Lower lobe of right lung (tissue), 2 donors: ENCODE measurements around the gene DDX19B. TPM values are rescaled to one million over a fixed set of nuclear protein-coding genes. Genes with fewer than 3 reads are reported as not detected.

ENCODE experiments used
- ATAC-seq, 2 donors: fragments of 200-7000 bp; cut with Tn5 transposase; one replicate each; pipeline ENCODE4 v1.9.1; 2020 to 2022; ENCODE audit warnings: mild to moderate bottlenecking in 2 of 2, moderate library complexity in 2 of 2
- DNase-seq: peaks from one replicate; pipeline ENCODE4 v3.0.0-alpha.2; 2020
- H3K27ac ChIP-seq: fragments of 200-600 bp; one replicate; pipeline ENCODE4 v1.8.0; 2022
- H3K27me3 ChIP-seq: fragments of 200-600 bp; one replicate; pipeline ENCODE4 v1.8.0; 2022; ENCODE audit warnings: low read depth
- H3K36me3 ChIP-seq: fragments of 200-600 bp; one replicate; pipeline ENCODE4 v1.8.0; 2022; ENCODE audit warnings: mild to moderate bottlenecking
- H3K4me1 ChIP-seq: fragments of 200-600 bp; one replicate; pipeline ENCODE4 v1.8.0; 2022
- H3K4me3 ChIP-seq: fragments of 200-600 bp; one replicate; pipeline ENCODE4 v1.8.0; 2022; ENCODE audit warnings: mild to moderate bottlenecking
- H3K9me3 ChIP-seq: fragments of 200-600 bp; one replicate; pipeline ENCODE4 v1.8.0; 2022
- CTCF ChIP-seq: fragments of 200-600 bp; IDR thresholded peaks from one replicate; pipeline ENCODE4 v1.8.0; 2022; ENCODE audit warnings: antibody characterized with exemption, mild to moderate bottlenecking
- intact Hi-C: fragments of 100-400 bp; cut with DNase I; formaldehyde crosslinking; loops from one replicate; pipeline ENCODE4 v1.11.0; 2022
- total RNA-seq: library from RNA; stranded (reverse); fragmentation: NEBNext Ultra II Directional; extraction: Animal tissue kit (Norgen Biotek cat#: 25700); gene quantifications from one replicate; pipeline ENCODE4 v1.2.1, GENCODE V29; 2021
- donor health status: DM: no; HTN: yes; CAD: no; lungs with severe emphysema.

The DDX19B gene
- total RNA-seq, 1 donor from 2014 or later: 28.3 TPM

GRCh38 chr16:70337814-70338213 lies 38.8 kb downstream of the DDX19B start:
- Histone ChIP-seq H3K36me3 (peaks cover 36% of the 10 kb centered on the region), H3K4me3 (no peak overlapping the region), H3K27ac (no peak overlapping the region), H3K4me1 (no peaks in the 10 kb centered on the region), H3K9me3 (no peaks in the 10 kb centered on the region), H3K27me3 (no peaks in the 10 kb centered on the region)
- no peak for TF ChIP-seq CTCF
- DNase-seq: no peak
- intact Hi-C loops: no loop called here
- no peak for ATAC-seq

GRCh38 chr16:70341600-70341999 lies 42.6 kb downstream of the DDX19B start:
- no peak overlapping the region for H3K27ac ChIP-seq
- intact Hi-C loops: no loop called here
- TF ChIP-seq CTCF: no peak
- peaks cover 2% of the 10 kb centered on the region for H3K36me3 ChIP-seq
- ATAC-seq: no peak
- DNase-seq: no peak
- H3K9me3 ChIP-seq: no peaks in the 10 kb centered on the region
- no peak overlapping the region for H3K4me3 ChIP-seq
- H3K27me3 ChIP-seq: no peaks in the 10 kb centered on the region
- peaks cover 11% of the 10 kb centered on the region for H3K4me1 ChIP-seq

- intact Hi-C loops: no loop called here
- no peak for ATAC-seq
- DNase-seq: no peak
- no peak overlapping the region for H3K4me3 ChIP-seq
- H3K27me3 ChIP-seq: no peaks in the 10 kb centered on the region
- no peak overlapping the region for H3K27ac ChIP-seq
- no peaks in the 10 kb centered on the region for H3K9me3 ChIP-seq
- H3K36me3 ChIP-seq: no peaks in the 10 kb centered on the region
- no peak for TF ChIP-seq CTCF
- peaks cover 11% of the 10 kb centered on the region for H3K4me1 ChIP-seq
These were observed 43.0 kb downstream of the DDX19B start for GRCh38 chr16:70342016-70342415.

GRCh38 chr16:70345840-70346239 lies 46.9 kb downstream of the DDX19B start:
- Histone ChIP-seq H3K4me3 (peak overlapping the region; percentile 90), H3K27me3 (no peaks in the 10 kb centered on the region), H3K27ac (peak overlapping the region; percentile 98), H3K9me3 (no peaks in the 10 kb centered on the region), H3K4me1 (peaks cover 23% of the 10 kb centered on the region), H3K36me3 (peaks cover 16% of the 10 kb centered on the region)
- DNase-seq (no peak), ATAC-seq (no peak)
- intact Hi-C loops: no loop called here
- no peak for TF ChIP-seq CTCF

GRCh38 chr16:70348991-70349390 lies 50.0 kb downstream of the DDX19B start:
- intact Hi-C loops: no loop called here

More at GRCh38 chr16:70348991-70349390, 50.0 kb downstream of the DDX19B start:
- no peak for ATAC-seq
- H3K27ac ChIP-seq: no peak overlapping the region
- H3K9me3 ChIP-seq: no peaks in the 10 kb centered on the region
- H3K27me3 ChIP-seq: no peaks in the 10 kb centered on the region
- TF ChIP-seq CTCF: no peak
- H3K4me3 ChIP-seq: no peak overlapping the region
- DNase-seq: no peak
- H3K36me3 ChIP-seq: peaks cover 45% of the 10 kb centered on the region
- H3K4me1 ChIP-seq: peaks cover 23% of the 10 kb centered on the region
